ENCODE results near the gene PTH2. TPM values are rescaled to one million over a fixed set of nuclear protein-coding genes. Genes with fewer than 3 reads are reported as not detected.

The PTH2 gene
- total RNA-seq, 1 donor from 2014 or later: not detected

- Mint-ChIP-seq H3K27me3 (ENCODE audit: unreplicated experiment) (peaks cover 44% of the 10 kb centered on the region), H3K4me1 (ENCODE audit: unreplicated experiment) (peaks cover 1% of the 10 kb centered on the region), H3K27ac (ENCODE audit: unreplicated experiment) (no peak overlapping the region), H3K9me3 (ENCODE audit: unreplicated experiment) (no peaks in the 10 kb centered on the region), H3K4me3 (ENCODE audit: unreplicated experiment) (no peak overlapping the region), H3K36me3 (ENCODE audit: unreplicated experiment) (no peaks in the 10 kb centered on the region)
- no peak for TF ChIP-seq CTCF (IDR thresholded peaks at IDR 0.05)
- DNase-seq (ENCODE audit: extremely low spot score, unreplicated experiment): no peak
These were observed 7.4 kb downstream of the PTH2 start for GRCh38 chr19:49415810-49416200.

GRCh38 chr19:49415102-49415809 is 8.0 kb downstream of the PTH2 start:
- DNase-seq (ENCODE audit: extremely low spot score, unreplicated experiment): no peak
- H3K4me1 Mint-ChIP-seq (ENCODE audit: unreplicated experiment): no peaks in the 10 kb centered on the region
- peaks cover 38% of the 10 kb centered on the region for H3K27me3 Mint-ChIP-seq (ENCODE audit: unreplicated experiment)
- TF ChIP-seq CTCF (IDR thresholded peaks at IDR 0.05): no peak
- H3K36me3 Mint-ChIP-seq (ENCODE audit: unreplicated experiment): no peaks in the 10 kb centered on the region
- no peak overlapping the region for H3K4me3 Mint-ChIP-seq (ENCODE audit: unreplicated experiment)
- H3K9me3 Mint-ChIP-seq (ENCODE audit: unreplicated experiment): no peaks in the 10 kb centered on the region
- H3K27ac Mint-ChIP-seq (ENCODE audit: unreplicated experiment): no peak overlapping the region

GRCh38 chr19:49414256-49414655 is 9.0 kb downstream of the PTH2 start:
- Mint-ChIP-seq H3K27ac (ENCODE audit: unreplicated experiment) (no peak overlapping the region), H3K9me3 (ENCODE audit: unreplicated experiment) (no peaks in the 10 kb centered on the region), H3K36me3 (ENCODE audit: unreplicated experiment) (no peaks in the 10 kb centered on the region), H3K27me3 (ENCODE audit: unreplicated experiment) (peaks cover 32% of the 10 kb centered on the region), H3K4me1 (ENCODE audit: unreplicated experiment) (no peaks in the 10 kb centered on the region), H3K4me3 (ENCODE audit: unreplicated experiment) (no peak overlapping the region)
- no peak for DNase-seq (ENCODE audit: extremely low spot score, unreplicated experiment)
- no peak for TF ChIP-seq CTCF (IDR thresholded peaks at IDR 0.05)

GRCh38 chr19:49413348-49413747 is 9.9 kb downstream of the PTH2 start:
- Mint-ChIP-seq H3K27ac (ENCODE audit: unreplicated experiment) (no peak overlapping the region), H3K4me3 (ENCODE audit: unreplicated experiment) (no peak overlapping the region)
- no peak for DNase-seq (ENCODE audit: extremely low spot score, unreplicated experiment)

More at GRCh38 chr19:49413348-49413747, 9.9 kb downstream of the PTH2 start:
- Mint-ChIP-seq H3K36me3 (ENCODE audit: unreplicated experiment) (no peaks in the 10 kb centered on the region), H3K4me1 (ENCODE audit: unreplicated experiment) (no peaks in the 10 kb centered on the region), H3K9me3 (ENCODE audit: unreplicated experiment) (no peaks in the 10 kb centered on the region), H3K27me3 (ENCODE audit: unreplicated experiment) (peaks cover 28% of the 10 kb centered on the region)
- TF ChIP-seq CTCF (IDR thresholded peaks at IDR 0.05): no peak
